ENCODE results near the gene CSMD2.

- TF ChIP-seq CTCF (conservative IDR thresholded peaks at IDR 0.05) (no peak), EZH2 (IDR thresholded peaks at IDR 0.05; ENCODE audit: low read depth) (no peak)
Measured at GRCh38 chr1:34101151-34101550, 63.9 kb downstream of the CSMD2 start.

All from PC-9 (cell line).